Bronchial epithelial cell (primary cell): ENCODE measurements around the gene PSMA5. TPM values are rescaled to one million over a fixed set of nuclear protein-coding genes. Genes with fewer than 3 reads are reported as not detected.
A peak's percentile ranks its signal among the peaks of the same experiment; 100 is the strongest.
"Not testable (repeated sequence)": the region's sequence is repeated elsewhere in the genome, so short reads cannot be mapped to it uniquely, and the experiment has no call there.

Source experiments
- DNase-seq: peaks from one replicate; pipeline ENCODE4 v3.0.0-alpha.2; 2010; ENCODE audit warnings: low read depth
- FAIRE-seq: peaks from 2 replicates; lab custom pipeline; 2011; peaks lifted over from hg19 to GRCh38; lab: Jason Lieb, UNC
- H3K27me3 ChIP-seq: 2 replicates; pipeline ENCODE4 v1.5.1; 2011; ENCODE audit warnings: low read length; ENCODE audit not compliant: control insufficient read depth, insufficient read depth
- H3K36me3 ChIP-seq: 2 replicates; pipeline ENCODE4 v1.5.1; 2011; ENCODE audit warnings: low read length; ENCODE audit not compliant: control insufficient read depth, insufficient read depth
- H3K4me3 ChIP-seq: 2 replicates; pipeline ENCODE4 v1.5.1; 2011; ENCODE audit warnings: mild to moderate bottlenecking, low read depth, low read length, control low read depth
- total RNA-seq: library from RNA; depleted of rRNA; stranded (reverse); fragments of >200 nt; gene quantifications from 2 replicates; pipeline ENCODE4 v1.2.1, GENCODE V29; 2014
- TF ChIP-seq, protein P1 (sequence below): IDR thresholded peaks from 2 replicates; pipeline ENCODE4 v1.5.1; 2011; ENCODE audit warnings: mild to moderate bottlenecking, moderate library complexity, low read length, control low read depth, inconsistent platforms; ENCODE audit not compliant: insufficient read depth, severe bottlenecking

The PSMA5 gene
- total RNA-seq, 1 donor from 2014 or later: 42.9 TPM

DNA sequence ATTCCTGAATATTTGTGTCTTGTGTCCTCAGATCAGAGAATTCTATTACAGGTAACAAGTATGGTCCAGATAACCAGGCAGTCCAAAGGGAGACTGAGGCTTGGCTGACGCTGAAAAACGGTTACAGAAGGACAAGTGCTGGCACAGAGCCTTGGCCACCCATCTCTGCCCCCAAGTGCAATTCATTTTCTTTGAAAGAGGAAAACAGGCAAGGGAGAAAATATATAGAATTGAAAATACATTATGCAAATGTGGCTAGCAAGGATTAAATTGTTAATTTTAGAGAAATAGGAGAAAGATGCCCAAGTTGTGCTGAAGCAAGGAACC lies 29.8 kb downstream of the PSMA5 start:
- H3K4me3 ChIP-seq: peak overlapping the region; percentile 49
- DNase-seq (no peak), FAIRE-seq (no peak)

DNA sequence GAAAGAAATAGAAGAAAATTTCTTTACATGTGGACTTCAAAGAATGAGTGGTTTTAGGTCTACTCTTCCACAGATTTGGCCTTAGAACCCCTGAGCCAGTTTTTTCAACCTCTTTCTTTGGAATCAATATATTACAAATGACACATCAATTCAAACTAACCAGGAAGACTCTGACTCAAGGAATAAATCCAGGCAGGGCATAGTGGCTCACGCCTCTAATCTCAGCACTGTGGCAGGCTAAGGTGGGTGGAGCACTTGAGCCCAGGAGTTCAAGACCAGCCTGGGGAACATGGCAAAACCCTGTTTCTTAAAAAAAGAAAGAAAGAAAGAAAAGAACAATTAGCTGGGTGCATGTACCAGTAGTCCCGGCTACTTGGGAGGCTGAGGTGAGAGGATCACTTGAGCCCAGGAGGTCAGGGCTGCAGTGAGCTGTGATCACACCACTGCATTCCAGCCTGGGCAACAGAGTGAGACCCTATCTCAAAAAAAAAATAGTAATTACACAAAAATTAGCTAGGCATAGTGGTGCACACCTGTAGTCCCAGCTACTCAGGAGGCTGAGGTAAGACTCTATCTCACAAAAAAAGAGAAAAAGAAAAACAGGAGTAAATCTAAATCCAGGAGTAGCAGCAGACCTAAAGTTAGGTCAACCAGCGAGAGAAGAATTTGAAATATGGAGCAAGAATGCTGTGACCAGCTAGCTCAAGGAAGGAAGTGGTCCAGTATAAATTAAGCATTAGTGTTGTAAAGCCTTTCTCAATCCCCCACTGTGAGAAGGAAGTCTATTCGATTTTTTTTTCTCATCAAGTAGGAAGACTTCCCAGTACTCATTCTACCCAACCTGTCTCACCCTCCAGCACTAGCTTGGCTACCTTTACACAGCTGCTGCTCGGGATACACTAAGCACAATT lies 30.4 kb downstream of the PSMA5 start:
- H3K4me3 ChIP-seq: no peak overlapping the region
- FAIRE-seq: no peak
- TF ChIP-seq, protein P1, sequence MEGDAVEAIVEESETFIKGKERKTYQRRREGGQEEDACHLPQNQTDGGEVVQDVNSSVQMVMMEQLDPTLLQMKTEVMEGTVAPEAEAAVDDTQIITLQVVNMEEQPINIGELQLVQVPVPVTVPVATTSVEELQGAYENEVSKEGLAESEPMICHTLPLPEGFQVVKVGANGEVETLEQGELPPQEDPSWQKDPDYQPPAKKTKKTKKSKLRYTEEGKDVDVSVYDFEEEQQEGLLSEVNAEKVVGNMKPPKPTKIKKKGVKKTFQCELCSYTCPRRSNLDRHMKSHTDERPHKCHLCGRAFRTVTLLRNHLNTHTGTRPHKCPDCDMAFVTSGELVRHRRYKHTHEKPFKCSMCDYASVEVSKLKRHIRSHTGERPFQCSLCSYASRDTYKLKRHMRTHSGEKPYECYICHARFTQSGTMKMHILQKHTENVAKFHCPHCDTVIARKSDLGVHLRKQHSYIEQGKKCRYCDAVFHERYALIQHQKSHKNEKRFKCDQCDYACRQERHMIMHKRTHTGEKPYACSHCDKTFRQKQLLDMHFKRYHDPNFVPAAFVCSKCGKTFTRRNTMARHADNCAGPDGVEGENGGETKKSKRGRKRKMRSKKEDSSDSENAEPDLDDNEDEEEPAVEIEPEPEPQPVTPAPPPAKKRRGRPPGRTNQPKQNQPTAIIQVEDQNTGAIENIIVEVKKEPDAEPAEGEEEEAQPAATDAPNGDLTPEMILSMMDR: no peak
- no peak for DNase-seq
- no peaks in the 10 kb centered on the region for H3K27me3 ChIP-seq
- H3K36me3 ChIP-seq: no peaks in the 10 kb centered on the region

More for the DNA sequence above, 29.8 kb downstream of the PSMA5 start:
- Histone ChIP-seq H3K27me3 (no peaks in the 10 kb centered on the region), H3K36me3 (no peaks in the 10 kb centered on the region)
- TF ChIP-seq, protein P1: no peak

DNA sequence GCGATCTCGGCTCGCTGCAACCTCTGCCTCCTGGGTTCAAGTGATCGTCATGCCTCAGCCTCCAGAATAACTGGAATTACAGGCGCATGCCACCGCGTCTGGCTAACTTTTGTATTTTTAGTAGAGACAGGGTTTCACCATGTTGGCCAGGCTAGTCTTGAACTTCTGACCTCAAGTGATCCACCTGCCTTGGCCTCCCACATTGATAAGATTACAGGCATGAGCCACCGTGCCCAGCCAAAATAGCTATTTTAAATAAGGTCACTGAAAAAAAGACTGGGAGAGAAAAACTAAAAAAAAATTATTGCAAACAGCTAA lies 31.0 kb downstream of the PSMA5 start:
- not testable (repeated sequence) for H3K27me3 ChIP-seq, DNase-seq, H3K36me3 ChIP-seq, FAIRE-seq, H3K4me3 ChIP-seq

DNA sequence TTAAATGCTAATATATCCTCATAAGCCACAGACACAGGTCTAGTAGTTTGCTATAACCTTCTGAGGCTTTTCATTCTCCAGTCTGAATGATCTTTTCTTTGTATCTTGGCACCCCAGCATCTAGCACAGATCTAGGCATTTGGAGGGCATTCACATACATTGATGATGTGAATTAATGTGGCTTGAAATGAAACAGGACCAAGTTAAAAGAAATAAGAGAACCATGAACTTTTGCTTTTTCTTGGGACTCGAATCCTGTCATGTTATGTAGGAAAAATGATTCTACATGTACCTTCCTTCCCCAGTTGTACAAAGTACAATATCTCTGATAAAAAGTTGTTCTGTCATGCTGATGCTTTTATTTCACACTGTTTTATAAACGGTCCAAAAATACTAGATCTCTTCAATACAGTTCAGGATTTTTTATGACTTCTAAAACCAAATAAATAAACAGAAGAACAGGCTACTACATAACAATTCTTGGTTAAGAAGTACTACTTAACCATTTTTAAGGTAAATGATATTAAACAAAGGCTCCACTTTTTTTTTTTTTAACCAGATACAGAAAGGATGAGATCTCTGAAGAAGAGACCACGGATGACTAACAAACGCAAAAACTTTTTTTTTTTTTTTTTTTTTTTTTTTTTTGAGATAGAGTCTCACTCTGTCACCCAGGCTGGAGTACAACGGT lies 31.5 kb downstream of the PSMA5 start:
- DNase-seq (no peak), FAIRE-seq (no peak)

DNA sequence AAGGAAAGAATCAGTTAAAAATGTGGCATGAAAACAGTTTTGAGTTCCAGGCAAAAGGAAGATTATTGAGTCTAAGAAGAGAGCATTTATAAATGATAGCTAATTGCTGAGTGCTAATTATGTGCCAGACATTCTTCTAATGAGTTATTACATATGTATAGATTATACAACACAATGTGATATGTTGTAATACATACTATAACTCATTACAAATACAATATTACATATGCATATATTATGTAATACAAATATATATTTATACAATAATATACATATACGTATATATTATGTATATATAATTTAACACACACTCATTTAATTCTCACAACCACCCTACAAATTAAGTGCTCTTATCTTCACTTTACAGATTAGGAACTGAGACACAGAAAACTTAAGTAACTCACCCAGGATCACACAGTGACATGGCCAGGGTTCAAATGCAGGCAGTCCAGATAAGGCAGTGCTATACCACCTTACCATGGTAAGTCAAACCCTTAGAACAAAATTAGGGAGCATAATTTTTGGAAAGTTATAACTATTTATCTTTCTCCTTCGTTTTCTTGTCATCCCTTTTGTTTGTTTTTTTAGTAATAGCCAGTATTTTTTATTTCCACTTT lies 32.5 kb downstream of the PSMA5 start:
- TF ChIP-seq, protein P1: no peak
- H3K27me3 ChIP-seq: no peaks in the 10 kb centered on the region
- H3K4me3 ChIP-seq: no peak overlapping the region
- no peak for FAIRE-seq
- DNase-seq: no peak
- no peaks in the 10 kb centered on the region for H3K36me3 ChIP-seq

More for the DNA sequence above, 31.5 kb downstream of the PSMA5 start:
- Histone ChIP-seq H3K4me3 (no peak overlapping the region), H3K36me3 (no peaks in the 10 kb centered on the region), H3K27me3 (no peaks in the 10 kb centered on the region)
- TF ChIP-seq, protein P1: no peak
